Sigmoid colon (tissue), 4 donors: ENCODE data around the gene SOBP.

Experiments used
- CTCF ChIP-seq, 4 experiments: fragments of 450-650 bp in 3 of 4; fragments of 200-600 bp in 1 of 4; IDR thresholded peaks; one replicate each; pipeline ENCODE4 v1.5.1; 2016 to 2019; ENCODE audit warnings: antibody characterized with exemption in 4 of 4, mild to moderate bottlenecking in 3 of 4, moderate library complexity in 2 of 4
- EP300 ChIP-seq, 4 donors: sonication (generic); formaldehyde crosslinking; IDR thresholded peaks; one replicate each; pipeline ENCODE4 v1.6.1; 2017; ENCODE audit warnings: antibody characterized with exemption in 4 of 4
- POLR2A ChIP-seq, 2 donors: fragments of 450-650 bp; IDR thresholded peaks; one replicate each; pipeline ENCODE4 v1.6.1; 2016; ENCODE audit warnings: antibody characterized with exemption in 2 of 2, mild to moderate bottlenecking in 2 of 2, moderate library complexity in 2 of 2
- POLR2AphosphoS5 ChIP-seq, 4 donors: sonication (generic); formaldehyde crosslinking; IDR thresholded peaks; one replicate each; pipeline ENCODE4 v1.6.1; 2017; ENCODE audit warnings: antibody characterized with exemption in 4 of 4

- TF ChIP-seq POLR2A (IDR thresholded peaks at IDR 0.05) (no peak), EP300 (IDR thresholded peaks at IDR 0.05) (no peak), CTCF (IDR thresholded peaks at IDR 0.05) (peak; percentile 66 to 90 (median 78)), POLR2AphosphoS5 (IDR thresholded peaks at IDR 0.05) (no peak)
Observed at GRCh38 chr6:107674995-107675738, 185.2 kb downstream of the SOBP start.
